Measurements from ENCODE around the gene CLRN1. TPM values are rescaled to one million over a fixed set of nuclear protein-coding genes. Genes with fewer than 3 reads are reported as not detected.

CLRN1 gene
- total RNA-seq, 1 experiment from 2014 or later = not detected

DNA sequence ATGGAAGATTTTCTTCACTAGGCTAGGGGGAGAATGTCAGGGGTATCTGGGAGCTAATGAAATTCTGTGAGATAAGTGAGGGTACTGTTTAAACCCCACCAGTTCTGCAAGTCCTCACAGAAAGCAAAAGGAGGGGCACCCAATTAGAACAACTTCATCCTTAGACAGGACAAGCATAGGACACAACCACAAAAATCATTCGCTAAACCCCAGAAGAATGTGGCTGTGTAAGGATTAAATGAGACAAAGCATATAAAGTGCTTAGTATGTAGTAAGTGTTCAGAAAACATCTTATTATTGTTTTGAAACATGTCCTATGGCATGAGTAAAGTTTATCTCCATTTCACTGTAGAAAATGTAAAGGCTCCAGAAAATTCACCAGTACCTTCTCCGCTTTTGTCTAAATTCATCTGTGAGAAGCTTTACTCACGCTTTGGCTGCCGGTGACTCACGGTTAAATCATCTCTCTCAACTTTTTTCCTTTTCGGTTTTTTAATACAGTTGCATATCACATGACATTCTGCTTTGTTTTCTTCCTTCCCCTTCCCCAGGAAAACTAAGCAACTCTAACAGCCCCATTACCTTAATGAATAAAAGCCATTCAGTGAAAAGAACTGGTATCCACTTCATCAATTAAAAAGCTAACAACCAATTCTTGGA lies 1.7 kb downstream of the CLRN1 start:
- ChIA-PET CTCF (no interaction called here), POLR2A (interaction anchor here (0.7 kb wide), 1 partner anchor 127 kb away, joined by 3 read pairs; no protein-coding TSS in a partner anchor)
- no peaks in the 10 kb centered on the region for H3K9me3 Mint-ChIP-seq
- peaks cover 52% of the 10 kb centered on the region for H3K4me1 Mint-ChIP-seq
- peak overlapping the region; percentile 19; the same call in 1 of the 2 replicates for H3K4me3 Mint-ChIP-seq
- TF ChIP-seq, protein P1, sequence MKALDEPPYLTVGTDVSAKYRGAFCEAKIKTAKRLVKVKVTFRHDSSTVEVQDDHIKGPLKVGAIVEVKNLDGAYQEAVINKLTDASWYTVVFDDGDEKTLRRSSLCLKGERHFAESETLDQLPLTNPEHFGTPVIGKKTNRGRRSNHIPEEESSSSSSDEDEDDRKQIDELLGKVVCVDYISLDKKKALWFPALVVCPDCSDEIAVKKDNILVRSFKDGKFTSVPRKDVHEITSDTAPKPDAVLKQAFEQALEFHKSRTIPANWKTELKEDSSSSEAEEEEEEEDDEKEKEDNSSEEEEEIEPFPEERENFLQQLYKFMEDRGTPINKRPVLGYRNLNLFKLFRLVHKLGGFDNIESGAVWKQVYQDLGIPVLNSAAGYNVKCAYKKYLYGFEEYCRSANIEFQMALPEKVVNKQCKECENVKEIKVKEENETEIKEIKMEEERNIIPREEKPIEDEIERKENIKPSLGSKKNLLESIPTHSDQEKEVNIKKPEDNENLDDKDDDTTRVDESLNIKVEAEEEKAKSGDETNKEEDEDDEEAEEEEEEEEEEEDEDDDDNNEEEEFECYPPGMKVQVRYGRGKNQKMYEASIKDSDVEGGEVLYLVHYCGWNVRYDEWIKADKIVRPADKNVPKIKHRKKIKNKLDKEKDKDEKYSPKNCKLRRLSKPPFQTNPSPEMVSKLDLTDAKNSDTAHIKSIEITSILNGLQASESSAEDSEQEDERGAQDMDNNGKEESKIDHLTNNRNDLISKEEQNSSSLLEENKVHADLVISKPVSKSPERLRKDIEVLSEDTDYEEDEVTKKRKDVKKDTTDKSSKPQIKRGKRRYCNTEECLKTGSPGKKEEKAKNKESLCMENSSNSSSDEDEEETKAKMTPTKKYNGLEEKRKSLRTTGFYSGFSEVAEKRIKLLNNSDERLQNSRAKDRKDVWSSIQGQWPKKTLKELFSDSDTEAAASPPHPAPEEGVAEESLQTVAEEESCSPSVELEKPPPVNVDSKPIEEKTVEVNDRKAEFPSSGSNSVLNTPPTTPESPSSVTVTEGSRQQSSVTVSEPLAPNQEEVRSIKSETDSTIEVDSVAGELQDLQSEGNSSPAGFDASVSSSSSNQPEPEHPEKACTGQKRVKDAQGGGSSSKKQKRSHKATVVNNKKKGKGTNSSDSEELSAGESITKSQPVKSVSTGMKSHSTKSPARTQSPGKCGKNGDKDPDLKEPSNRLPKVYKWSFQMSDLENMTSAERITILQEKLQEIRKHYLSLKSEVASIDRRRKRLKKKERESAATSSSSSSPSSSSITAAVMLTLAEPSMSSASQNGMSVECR (CRISPR knock-in tag; IDR thresholded peaks at IDR 0.05; ENCODE audit: borderline replicate concordance) = no peak
- TF ChIP-seq CDX4 (CRISPR knock-in tag; IDR thresholded peaks at IDR 0.05; ENCODE audit: borderline replicate concordance) (no peak), ZNF423 (CRISPR knock-in tag; IDR thresholded peaks at IDR 0.05) (no peak), SMAD3 (CRISPR knock-in tag; IDR thresholded peaks at IDR 0.05; ENCODE audit: borderline replicate concordance) (no peak), GABPB1 (CRISPR knock-in tag; IDR thresholded peaks at IDR 0.05) (no peak), TEAD4 (CRISPR knock-in tag; IDR thresholded peaks at IDR 0.05) (no peak), PREB (CRISPR knock-in tag; IDR thresholded peaks at IDR 0.05; ENCODE audit: borderline replicate concordance) (no peak), GRHL2 (CRISPR knock-in tag; IDR thresholded peaks at IDR 0.05; ENCODE audit: insufficient replicate concordance, severe bottlenecking) (no peak), ATF3 (CRISPR knock-in tag; conservative IDR thresholded peaks at IDR 0.05) (no peak), AFF4 (CRISPR knock-in tag; IDR thresholded peaks at IDR 0.05; ENCODE audit: borderline replicate concordance) (no peak), RELA (CRISPR knock-in tag; IDR thresholded peaks at IDR 0.05; ENCODE audit: borderline replicate concordance) (no peak)
- TF ChIP-seq, protein P2, sequence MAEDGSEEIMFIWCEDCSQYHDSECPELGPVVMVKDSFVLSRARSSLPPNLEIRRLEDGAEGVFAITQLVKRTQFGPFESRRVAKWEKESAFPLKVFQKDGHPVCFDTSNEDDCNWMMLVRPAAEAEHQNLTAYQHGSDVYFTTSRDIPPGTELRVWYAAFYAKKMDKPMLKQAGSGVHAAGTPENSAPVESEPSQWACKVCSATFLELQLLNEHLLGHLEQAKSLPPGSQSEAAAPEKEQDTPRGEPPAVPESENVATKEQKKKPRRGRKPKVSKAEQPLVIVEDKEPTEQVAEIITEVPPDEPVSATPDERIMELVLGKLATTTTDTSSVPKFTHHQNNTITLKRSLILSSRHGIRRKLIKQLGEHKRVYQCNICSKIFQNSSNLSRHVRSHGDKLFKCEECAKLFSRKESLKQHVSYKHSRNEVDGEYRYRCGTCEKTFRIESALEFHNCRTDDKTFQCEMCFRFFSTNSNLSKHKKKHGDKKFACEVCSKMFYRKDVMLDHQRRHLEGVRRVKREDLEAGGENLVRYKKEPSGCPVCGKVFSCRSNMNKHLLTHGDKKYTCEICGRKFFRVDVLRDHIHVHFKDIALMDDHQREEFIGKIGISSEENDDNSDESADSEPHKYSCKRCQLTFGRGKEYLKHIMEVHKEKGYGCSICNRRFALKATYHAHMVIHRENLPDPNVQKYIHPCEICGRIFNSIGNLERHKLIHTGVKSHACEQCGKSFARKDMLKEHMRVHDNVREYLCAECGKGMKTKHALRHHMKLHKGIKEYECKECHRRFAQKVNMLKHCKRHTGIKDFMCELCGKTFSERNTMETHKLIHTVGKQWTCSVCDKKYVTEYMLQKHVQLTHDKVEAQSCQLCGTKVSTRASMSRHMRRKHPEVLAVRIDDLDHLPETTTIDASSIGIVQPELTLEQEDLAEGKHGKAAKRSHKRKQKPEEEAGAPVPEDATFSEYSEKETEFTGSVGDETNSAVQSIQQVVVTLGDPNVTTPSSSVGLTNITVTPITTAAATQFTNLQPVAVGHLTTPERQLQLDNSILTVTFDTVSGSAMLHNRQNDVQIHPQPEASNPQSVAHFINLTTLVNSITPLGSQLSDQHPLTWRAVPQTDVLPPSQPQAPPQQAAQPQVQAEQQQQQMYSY (CRISPR knock-in tag; IDR thresholded peaks at IDR 0.05) = no peak
- TF ChIP-seq, protein P3, sequence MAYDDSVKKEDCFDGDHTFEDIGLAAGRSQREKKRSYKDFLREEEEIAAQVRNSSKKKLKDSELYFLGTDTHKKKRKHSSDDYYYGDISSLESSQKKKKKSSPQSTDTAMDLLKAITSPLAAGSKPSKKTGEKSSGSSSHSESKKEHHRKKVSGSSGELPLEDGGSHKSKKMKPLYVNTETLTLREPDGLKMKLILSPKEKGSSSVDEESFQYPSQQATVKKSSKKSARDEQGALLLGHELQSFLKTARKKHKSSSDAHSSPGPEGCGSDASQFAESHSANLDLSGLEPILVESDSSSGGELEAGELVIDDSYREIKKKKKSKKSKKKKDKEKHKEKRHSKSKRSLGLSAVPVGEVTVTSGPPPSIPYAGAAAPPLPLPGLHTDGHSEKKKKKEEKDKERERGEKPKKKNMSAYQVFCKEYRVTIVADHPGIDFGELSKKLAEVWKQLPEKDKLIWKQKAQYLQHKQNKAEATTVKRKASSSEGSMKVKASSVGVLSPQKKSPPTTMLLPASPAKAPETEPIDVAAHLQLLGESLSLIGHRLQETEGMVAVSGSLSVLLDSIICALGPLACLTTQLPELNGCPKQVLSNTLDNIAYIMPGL (CRISPR knock-in tag; IDR thresholded peaks at IDR 0.05) = no peak
- H3K27ac Mint-ChIP-seq = peak overlapping the region; percentile 57
- DNase-seq (ENCODE audit: low spot score) (no peak), ATAC-seq (no peak)
- H3K36me3 Mint-ChIP-seq = no peaks in the 10 kb centered on the region
- no peaks in the 10 kb centered on the region for H3K27me3 Mint-ChIP-seq (ENCODE audit: low read depth)

All from WTC11 (cell line).